GM12878 (cell line): ENCODE measurements around the gene SAPCD2. TPM values are rescaled to one million over a fixed set of nuclear protein-coding genes. Genes with fewer than 3 reads are reported as not detected.

Experiments
- ATAC-seq: fragments of 200-7000 bp; cut with Tn5 transposase; 3 replicates; pipeline ENCODE4 v1.9.1; 2020; ENCODE audit warnings: mild to moderate bottlenecking, moderate library complexity
- BruUV-seq: library from RNA; stranded (reverse); fragments of 400-500 nt; replicated peaks from 2 replicates; lab custom pipeline; 2021; lab: Mats Ljungman, UMichigan
- CTCF ChIA-PET: fragments of 300-600 bp; sonication (Branson Sonifier 250); formaldehyde crosslinking; extraction: SDS; loops from one replicate; lab custom pipeline; 2021; ENCODE audit warnings: inconsistent platforms; lab: Yijun Ruan, JAX
- POLR2A ChIA-PET: fragments of 350-600 bp; formaldehyde crosslinking; extraction: SDS; loops from one replicate; lab custom pipeline; 2021; ENCODE audit warnings: inconsistent platforms; lab: Charles Lee
- RAD21 ChIA-PET: fragments of 300-600 bp; sonication (Branson Sonifier 250); formaldehyde crosslinking; loops from one replicate; lab custom pipeline; 2023; ENCODE audit warnings: antibody characterized with exemption; ENCODE audit not compliant: unreplicated experiment; lab: Charles Lee
- SMC1A ChIA-PET: fragments of 300-600 bp; sonication (Branson Sonifier 250); formaldehyde crosslinking; loops from one replicate; lab custom pipeline; 2023; ENCODE audit not compliant: unreplicated experiment, uncharacterized antibody; lab: Charles Lee
- DNase-seq: peaks from one replicate; pipeline ENCODE4 v3.0.0-alpha.2; 2011; ENCODE audit warnings: low read depth, low spot score
- FAIRE-seq: peaks from 3 replicates; lab custom pipeline; 2011; peaks lifted over from hg19 to GRCh38; lab: Jason Lieb, UNC
- H2AFZ ChIP-seq: 2 replicates; pipeline ENCODE4 v1.6.0; 2011; ENCODE audit warnings: low read depth, low read length, control low read depth; ENCODE audit not compliant: control insufficient read depth
- H3K27ac ChIP-seq: 2 replicates; pipeline ENCODE4 v1.5.1; 2011; ENCODE audit warnings: control low read depth; ENCODE audit not compliant: control insufficient read depth, insufficient read depth
- H3K27me3 ChIP-seq, 2 experiments: replicated peaks in 1 of 2; 2 replicates each; pipeline versions ENCODE4 v1.6.0 to v1.6.1; 2011; ENCODE audit warnings: low read length in 1 of 2; ENCODE audit not compliant: control insufficient read depth in 2 of 2, insufficient read depth in 2 of 2
- H3K36me3 ChIP-seq, 2 experiments: 2 replicates each; pipeline ENCODE4 v1.5.1; 2011; ENCODE audit warnings: low read length in 1 of 2; ENCODE audit not compliant: control insufficient read depth in 2 of 2, insufficient read depth in 2 of 2
- H3K4me1 ChIP-seq: 2 replicates; pipeline ENCODE4 v1.6.1; 2011; ENCODE audit warnings: mild to moderate bottlenecking, low read length, moderate library complexity, mixed read lengths; ENCODE audit not compliant: control insufficient read depth, insufficient read depth
- H3K4me2 ChIP-seq: 2 replicates; pipeline ENCODE4 v1.6.0; 2011; ENCODE audit warnings: control low read depth; ENCODE audit not compliant: control insufficient read depth, insufficient read depth
- H3K4me3 ChIP-seq: fragments of 200-600 bp; sonication (generic); 2 replicates; pipeline ENCODE4 v1.5.1; 2016
- H3K79me2 ChIP-seq: 2 replicates; pipeline ENCODE4 v1.6.0; 2011; ENCODE audit warnings: low read length; ENCODE audit not compliant: control insufficient read depth, insufficient read depth
- H3K9ac ChIP-seq: 2 replicates; pipeline ENCODE4 v1.8.0; 2011; ENCODE audit warnings: low read length, control low read depth, mixed read lengths; ENCODE audit not compliant: control insufficient read depth, insufficient read depth
- H3K9me3 ChIP-seq: replicated peaks from 3 replicates; pipeline ENCODE4 v1.5.1; 2011; ENCODE audit warnings: mild to moderate bottlenecking, low read length; ENCODE audit not compliant: control insufficient read depth, insufficient read depth
- H4K20me1 ChIP-seq: 2 replicates; pipeline ENCODE4 v1.6.0; 2011; ENCODE audit not compliant: control insufficient read depth, insufficient read depth
- ASH2L ChIP-seq: fragments of 300-600, 200-600 bp; sonication (generic); IDR thresholded peaks from 2 replicates; pipeline ENCODE4 v1.6.1; 2017; ENCODE audit warnings: low read depth, mild to moderate bottlenecking, borderline replicate concordance
- MTA2 ChIP-seq: fragments of 450-650 bp; IDR thresholded peaks from 2 replicates; pipeline ENCODE4 v1.6.1; 2016; ENCODE audit warnings: low read depth, mild to moderate bottlenecking, moderate library complexity
- NFYB ChIP-seq: IDR thresholded peaks from 2 replicates; pipeline ENCODE4 v1.6.1; 2011; ENCODE audit warnings: low read depth, mild to moderate bottlenecking, low read length, improper control_type of control experiment, moderate library complexity; ENCODE audit not compliant: insufficient read depth
- NR2F1 ChIP-seq: fragments of 450-650 bp; conservative IDR thresholded peaks from 2 replicates; pipeline ENCODE4 v1.6.1; 2017; ENCODE audit warnings: mild to moderate bottlenecking
- ZNF274 ChIP-seq: IDR thresholded peaks from one replicate; pipeline ENCODE4 v1.8.0; 2011; ENCODE audit not compliant: insufficient read length, insufficient read depth
- WGBS: methylation state at CpG from one replicate; pipeline ENCODE4 v1.1.6; 2016; ENCODE audit warnings: low lambda C conversion rate; ENCODE audit not compliant: insufficient replicate concordance, insufficient coverage; ENCODE audit errors: missing lambda C conversion rate; 5-methylcytosine and 5-hydroxymethylcytosine counted together
- in situ Hi-C: fragments of 300-500 bp; cut with MboI; formaldehyde crosslinking; loops from 9 replicates; pipeline ENCODE4 v1.14.3; 2018; ENCODE audit warnings: mixed read lengths
- intact Hi-C: fragments of 100-400 bp; cut with micrococcal nuclease; formaldehyde crosslinking; loops from one replicate; pipeline ENCODE4 v1.14.2; 2022; ENCODE audit not compliant: unreplicated experiment
- polyA plus RNA-seq, 11 experiments: library from polyadenylated mRNA; depleted of rRNA in 4 of 11; unstranded in 6 of 11; stranded (reverse) in 5 of 11; fragments of >200 nt; fragmentation: Nextera tagmentation in 4 of 11; fragmentation: Illumina TruSeq in 1 of 11; extraction: Ambion mirVana in 4 of 11; extraction: Trizol in 1 of 11; gene quantifications; 1 replicate in 1 of 11; 2 replicates in 10 of 11; pipeline versions ENCODE4 v1.2.1 to v1.2.3, GENCODE V29; 2011 to 2016; ENCODE audit warnings: inconsistent platforms in 2 of 11, missing spikeins in 2 of 11, low read depth in 1 of 11
- total RNA-seq, 4 experiments: library from RNA; depleted of rRNA in 3 of 4; stranded (reverse); fragments of >200 nt in 3 of 4; fragmentation: Illumina TruSeq in 1 of 4; extraction: Trizol in 1 of 4; gene quantifications; 2 replicates each; pipeline versions ENCODE4 v1.2.1 to v1.2.3, GENCODE V29; 2013 to 2021
- TF ChIP-seq, protein P1 (sequence below): fragments of 450-650 bp; IDR thresholded peaks from 2 replicates; pipeline ENCODE4 v1.6.1; 2017; ENCODE audit warnings: mild to moderate bottlenecking

SAPCD2 gene
- total and polyA plus RNA-seq, 10 of the 15 experiments (the other 5 are each of a cell fraction or from before 2014, with no cell fraction given), result 1.6 to 35.2 (median 7.2) TPM

DNA sequence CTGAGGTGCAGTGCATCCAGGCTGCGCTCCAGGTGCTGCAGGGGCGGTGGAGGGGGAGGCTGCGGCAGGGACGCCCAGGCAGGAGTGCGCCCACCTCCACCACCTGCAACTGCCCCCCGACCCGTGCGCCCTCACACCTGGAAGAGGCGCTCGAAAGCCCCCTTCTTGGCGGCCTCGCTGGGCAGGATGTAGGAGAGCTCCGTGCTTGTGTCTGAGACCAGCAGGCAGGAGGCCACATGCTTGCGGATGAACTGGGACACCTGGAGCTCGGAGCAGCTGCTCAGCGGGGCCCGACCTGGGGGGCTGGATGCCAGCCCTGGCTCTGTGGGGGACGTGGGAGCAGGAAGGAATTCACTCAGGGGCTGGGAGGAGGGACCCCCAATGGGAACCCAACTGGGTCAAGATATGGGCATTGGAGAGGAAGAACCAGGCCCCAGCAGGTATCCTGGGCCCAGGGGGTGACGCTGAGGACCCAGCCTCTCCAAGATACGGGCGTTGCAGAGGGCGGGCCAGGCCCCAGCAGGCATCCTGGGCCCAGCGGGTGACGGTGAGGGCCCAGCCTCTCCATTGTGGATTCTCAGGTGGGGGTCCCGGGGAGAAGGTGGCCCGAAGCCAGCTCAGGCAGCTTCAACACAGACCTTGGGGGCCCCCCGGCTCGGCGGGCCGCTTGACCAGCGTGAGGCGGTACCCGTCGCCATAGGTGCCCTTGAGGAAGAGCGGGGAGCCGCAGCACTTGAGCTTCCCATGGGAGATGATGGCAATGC, 55.4 kb downstream of the SAPCD2 start:
- Histone ChIP-seq H3K9me3 (no peaks in the 10 kb centered on the region; the same call in 2 of the 3 replicates), H3K27ac (no peak overlapping the region), H3K79me2 (no peaks in the 10 kb centered on the region), H3K4me2 (no peak overlapping the region), H3K4me3 (no peak overlapping the region), H4K20me1 (no peaks in the 10 kb centered on the region), H3K27me3 (no peaks in the 10 kb centered on the region), H3K9ac (no peak overlapping the region), H3K4me1 (no peaks in the 10 kb centered on the region), H2AFZ (no peak overlapping the region), H3K36me3 (no peaks in the 10 kb centered on the region)
- SMC1A ChIA-PET, result no interaction called here
- in situ Hi-C loops (no loop called here), intact Hi-C loops (no loop called here)
- TF ChIP-seq, protein P1, sequence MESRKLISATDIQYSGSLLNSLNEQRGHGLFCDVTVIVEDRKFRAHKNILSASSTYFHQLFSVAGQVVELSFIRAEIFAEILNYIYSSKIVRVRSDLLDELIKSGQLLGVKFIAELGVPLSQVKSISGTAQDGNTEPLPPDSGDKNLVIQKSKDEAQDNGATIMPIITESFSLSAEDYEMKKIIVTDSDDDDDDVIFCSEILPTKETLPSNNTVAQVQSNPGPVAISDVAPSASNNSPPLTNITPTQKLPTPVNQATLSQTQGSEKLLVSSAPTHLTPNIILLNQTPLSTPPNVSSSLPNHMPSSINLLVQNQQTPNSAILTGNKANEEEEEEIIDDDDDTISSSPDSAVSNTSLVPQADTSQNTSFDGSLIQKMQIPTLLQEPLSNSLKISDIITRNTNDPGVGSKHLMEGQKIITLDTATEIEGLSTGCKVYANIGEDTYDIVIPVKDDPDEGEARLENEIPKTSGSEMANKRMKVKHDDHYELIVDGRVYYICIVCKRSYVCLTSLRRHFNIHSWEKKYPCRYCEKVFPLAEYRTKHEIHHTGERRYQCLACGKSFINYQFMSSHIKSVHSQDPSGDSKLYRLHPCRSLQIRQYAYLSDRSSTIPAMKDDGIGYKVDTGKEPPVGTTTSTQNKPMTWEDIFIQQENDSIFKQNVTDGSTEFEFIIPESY, result no peak
- no peak for TF ChIP-seq ZNF274
- no peak for TF ChIP-seq ASH2L
- TF ChIP-seq NR2F1, result no peak
- TF ChIP-seq MTA2, result no peak
- no peak for TF ChIP-seq NFYB
- CTCF ChIA-PET, result no interaction called here
- WGBS, result 86% methylated on average over 34 of the region's 36 CpGs
- DNase-seq (no peak), ATAC-seq (no peak), FAIRE-seq (no peak)
- POLR2A ChIA-PET, result no interaction called here
- RAD21 ChIA-PET, result no interaction called here
- no TSS peak for BruUV-seq
